Spleen (tissue), 11 donors: ENCODE data around the gene PHF21A. TPM values are rescaled to one million over a fixed set of nuclear protein-coding genes. Genes with fewer than 3 reads are reported as not detected.

Experiments
- DNase-seq: peaks from one replicate; pipeline ENCODE4 v3.0.0-alpha.2; 2020
- H3K27ac ChIP-seq, 8 donors: fragments of 200-600 bp; sonication (generic) in 7 of 8; 1 replicate in 4 of 8; 2 replicates in 4 of 8; pipeline versions ENCODE4 v1.5.0 to v1.8.0; 2016 to 2021; ENCODE audit warnings: inconsistent platforms in 4 of 8, mild to moderate bottlenecking in 4 of 8, moderate library complexity in 1 of 8
- H3K27me3 ChIP-seq, 7 donors: fragments of 200-600 bp; sonication (generic) in 6 of 7; replicated peaks in 1 of 7; 1 replicate in 4 of 7; 2 replicates in 3 of 7; pipeline versions ENCODE4 v1.5.0 to v1.8.0; 2016 to 2021; ENCODE audit warnings: inconsistent platforms in 3 of 7, mild to moderate bottlenecking in 1 of 7
- H3K36me3 ChIP-seq, 6 donors: fragments of 200-600 bp; sonication (generic) in 5 of 6; 1 replicate in 4 of 6; 2 replicates in 2 of 6; pipeline versions ENCODE4 v1.5.0 to v1.8.0; 2016 to 2021; ENCODE audit warnings: inconsistent platforms in 2 of 6
- H3K4me1 ChIP-seq, 6 donors: fragments of 200-600 bp; sonication (generic) in 5 of 6; 1 replicate in 3 of 6; 2 replicates in 3 of 6; pipeline versions ENCODE4 v1.5.0 to v1.8.0; 2016 to 2021; ENCODE audit warnings: inconsistent platforms in 3 of 6
- H3K4me3 ChIP-seq, 8 donors: fragments of 200-600 bp; sonication (generic) in 7 of 8; 1 replicate in 4 of 8; 2 replicates in 4 of 8; pipeline versions ENCODE4 v1.5.0 to v1.8.0; 2016 to 2021; ENCODE audit warnings: inconsistent platforms in 4 of 8, mild to moderate bottlenecking in 4 of 8, moderate library complexity in 2 of 8
- H3K9me3 ChIP-seq, 8 donors: fragments of 200-600 bp; sonication (generic) in 7 of 8; 1 replicate in 4 of 8; 2 replicates in 4 of 8; pipeline versions ENCODE4 v1.5.0 to v1.8.0; 2016 to 2021; ENCODE audit warnings: inconsistent platforms in 4 of 8
- POLR2A ChIP-seq, 3 donors: fragments of 450-650 bp; IDR thresholded peaks; one replicate each; pipeline ENCODE4 v1.5.1; 2017; ENCODE audit warnings: antibody characterized with exemption in 3 of 3, mild to moderate bottlenecking in 1 of 3
- POLR2AphosphoS5 ChIP-seq, 3 donors: sonication (generic); formaldehyde crosslinking; IDR thresholded peaks; one replicate each; pipeline ENCODE4 v1.5.1; 2017; ENCODE audit warnings: antibody characterized with exemption in 3 of 3
- WGBS, 5 donors: extraction: QIAGEN DNeasy Blood & Tissue Kit in 3 of 5; methylation state at CpG; one replicate each; pipeline versions ENCODE4 v1.1.5 to v1.1.7; 2013 to 2018; 5-methylcytosine and 5-hydroxymethylcytosine counted together
- intact Hi-C: fragments of 100-400 bp; cut with DNase I; formaldehyde crosslinking; loops from one replicate; pipeline ENCODE4 v1.15.0; 2023; ENCODE audit warnings: low total_unique reads
- polyA plus RNA-seq, 3 donors: library from polyadenylated mRNA; stranded (reverse); fragments of 200-250 nt; gene quantifications; one replicate each; pipeline ENCODE4 v1.2.1, GENCODE V29; 2013
- total RNA-seq, 7 donors: library from RNA; depleted of rRNA in 3 of 7; stranded (reverse); fragments of >200 nt in 3 of 7; fragmentation: NEBNext Ultra II Directional in 4 of 7; extraction: Animal tissue kit (Norgen Biotek cat#: 25700) in 4 of 7; gene quantifications; one replicate each; pipeline versions ENCODE4 v1.1.0 to v1.2.1, GENCODE V29; 2016 to 2021
- TF ChIP-seq, protein P1 (sequence below), 11 experiments: fragments of 200-600 bp in 7 of 11; fragments of 450-650 bp in 4 of 11; sonication (generic) in 4 of 11; IDR thresholded peaks in 8 of 11; conservative IDR thresholded peaks in 3 of 11; 1 replicate in 7 of 11; 2 replicates in 4 of 11; pipeline versions ENCODE4 v1.4.0 to v1.8.0; 2016 to 2021; ENCODE audit warnings: antibody characterized with exemption in 11 of 11, inconsistent platforms in 4 of 11, mild to moderate bottlenecking in 1 of 11
- donor health status: healthy with polysubstance abuse.
- donor health status: DM: no; HTN: no; CAD: no; lungs with moderate emphysema.
- donor health status: DM: no; HTN: no; CAD: no.
- donor health status: Bipolar disorder and iron deficiency.
- donor health status: healthy.
- donor health status: DM: no; HTN: no; CAD: no.
- donor health status: DM: yes; HTN: yes; CAD: no.

Gene PHF21A
- total and polyA plus RNA-seq, 10 donors, result 9.2 to 110 (median 79.7) TPM

DNA sequence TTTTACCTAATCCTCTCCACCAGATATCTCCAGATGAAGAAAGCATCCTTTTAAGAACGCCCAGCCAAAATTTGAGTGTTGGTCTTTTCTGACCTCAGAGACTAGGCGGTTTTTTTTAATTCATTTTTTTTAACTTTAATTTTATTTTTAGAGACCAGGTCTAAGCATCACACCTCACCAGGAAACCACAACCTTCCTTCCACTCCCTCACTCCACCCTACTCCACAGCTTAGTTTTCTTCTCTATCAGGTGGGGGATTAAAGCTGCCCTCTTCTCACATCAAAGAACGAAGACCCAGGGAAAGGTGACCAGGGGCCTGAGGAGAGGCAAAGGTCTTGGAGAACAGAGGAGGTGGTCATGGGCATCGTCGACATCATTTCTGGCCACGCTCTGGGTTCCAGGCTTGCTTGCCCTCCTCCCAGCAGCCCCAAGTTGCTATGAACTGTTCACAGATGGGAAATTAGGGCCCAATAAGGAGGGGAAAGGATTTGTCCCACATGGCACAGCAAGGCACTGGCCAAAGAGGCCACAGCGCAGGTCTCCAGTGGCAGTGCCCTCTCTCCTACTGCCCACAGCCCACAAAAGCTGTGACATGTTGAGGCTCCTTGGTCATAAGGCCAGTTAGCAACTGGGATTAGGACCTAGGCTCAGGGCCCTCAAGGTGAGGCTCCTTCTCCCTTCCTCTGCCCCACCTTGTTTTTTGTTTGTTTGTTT, 202.1 kb downstream of the PHF21A start:
- H3K4me3 ChIP-seq, result peak overlapping the region; percentile 59 to 98 (median 80)
- H3K27ac ChIP-seq, result peak overlapping the region in 7 of 8 donors; percentile 7 to 96 (median 93)
- 45 to 57% (median 49%) methylated on average over 7 of the region's 7 CpGs for WGBS, 5 donors
- peaks cover 20 to 90% (median 51%) of the 10 kb centered on the region in 6 donors for H3K4me1 ChIP-seq
- TF ChIP-seq, protein P1, sequence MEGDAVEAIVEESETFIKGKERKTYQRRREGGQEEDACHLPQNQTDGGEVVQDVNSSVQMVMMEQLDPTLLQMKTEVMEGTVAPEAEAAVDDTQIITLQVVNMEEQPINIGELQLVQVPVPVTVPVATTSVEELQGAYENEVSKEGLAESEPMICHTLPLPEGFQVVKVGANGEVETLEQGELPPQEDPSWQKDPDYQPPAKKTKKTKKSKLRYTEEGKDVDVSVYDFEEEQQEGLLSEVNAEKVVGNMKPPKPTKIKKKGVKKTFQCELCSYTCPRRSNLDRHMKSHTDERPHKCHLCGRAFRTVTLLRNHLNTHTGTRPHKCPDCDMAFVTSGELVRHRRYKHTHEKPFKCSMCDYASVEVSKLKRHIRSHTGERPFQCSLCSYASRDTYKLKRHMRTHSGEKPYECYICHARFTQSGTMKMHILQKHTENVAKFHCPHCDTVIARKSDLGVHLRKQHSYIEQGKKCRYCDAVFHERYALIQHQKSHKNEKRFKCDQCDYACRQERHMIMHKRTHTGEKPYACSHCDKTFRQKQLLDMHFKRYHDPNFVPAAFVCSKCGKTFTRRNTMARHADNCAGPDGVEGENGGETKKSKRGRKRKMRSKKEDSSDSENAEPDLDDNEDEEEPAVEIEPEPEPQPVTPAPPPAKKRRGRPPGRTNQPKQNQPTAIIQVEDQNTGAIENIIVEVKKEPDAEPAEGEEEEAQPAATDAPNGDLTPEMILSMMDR (IDR thresholded peaks at IDR 0.05 in 8 of 11, conservative IDR thresholded peaks at IDR 0.05 in 3 of 11), result no peak
- TF ChIP-seq POLR2A (IDR thresholded peaks at IDR 0.05) (no peak), POLR2AphosphoS5 (IDR thresholded peaks at IDR 0.05) (no peak)
- DNase-seq, result peak; percentile 77
- peaks cover 0 to 22% (median 16%) of the 10 kb centered on the region in 6 donors for H3K36me3 ChIP-seq
- H3K9me3 ChIP-seq, result no peaks in the 10 kb centered on the region
- intact Hi-C loops, result loop anchor here (5.0 kb wide), 1 partner anchor 77 kb away; no protein-coding TSS in a partner anchor
- peaks cover 0 to 33% (median 20%) of the 10 kb centered on the region in 7 donors for H3K27me3 ChIP-seq

DNA sequence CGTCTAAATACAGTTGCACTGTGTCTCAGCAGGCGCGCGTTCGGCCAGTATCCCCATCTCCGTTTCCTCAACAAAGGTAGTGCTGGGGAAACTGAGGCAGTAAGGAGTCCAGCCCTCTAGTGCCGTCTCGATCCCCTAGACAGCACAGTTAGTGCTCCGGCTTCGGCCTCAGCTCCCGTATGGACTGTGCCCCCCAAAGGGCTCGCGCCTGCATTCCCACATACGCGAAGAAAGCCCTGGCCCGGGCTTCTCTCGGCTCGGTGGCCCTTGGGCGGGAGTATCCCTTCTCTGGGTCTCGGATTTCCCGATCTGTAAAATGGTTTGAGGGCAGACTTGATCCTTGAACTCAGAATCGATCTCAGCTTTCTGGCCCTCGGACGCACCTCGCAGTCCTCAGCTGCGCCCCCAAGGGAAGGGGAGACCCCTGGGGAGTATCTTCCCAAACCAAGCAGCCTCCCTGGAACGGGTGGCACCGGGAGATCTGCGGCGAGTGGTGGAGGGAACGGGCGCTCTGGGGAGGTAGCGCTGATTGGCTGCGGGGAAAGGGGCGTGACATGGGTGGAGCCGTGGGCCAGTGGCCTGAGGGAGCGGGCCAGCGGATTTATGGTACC, 202.8 kb downstream of the PHF21A start:
- WGBS, 5 donors, result 0 to 1% (median 0%) methylated on average over 33 to 38 of the region's 38 CpGs
- TF ChIP-seq POLR2AphosphoS5 (IDR thresholded peaks at IDR 0.05) (peak; percentile 82 to 88 (median 87)), POLR2A (IDR thresholded peaks at IDR 0.05) (no peak)
- TF ChIP-seq, protein P1 (IDR thresholded peaks at IDR 0.05 in 8 of 11, conservative IDR thresholded peaks at IDR 0.05 in 3 of 11), result no peak
- Histone ChIP-seq H3K36me3 (peaks cover 0 to 29% (median 23%) of the 10 kb centered on the region in 6 donors), H3K9me3 (no peaks in the 10 kb centered on the region), H3K27ac (peak overlapping the region; percentile 80 to 96 (median 93)), H3K27me3 (peaks cover 0 to 28% (median 19%) of the 10 kb centered on the region in 7 donors), H3K4me1 (peaks cover 20 to 91% (median 51%) of the 10 kb centered on the region in 6 donors), H3K4me3 (peak overlapping the region; percentile 59 to 98 (median 80))
- peak; percentile 95 for DNase-seq
- intact Hi-C loops, result loop anchor here (5.0 kb wide), 1 partner anchor 76 kb away; no protein-coding TSS in a partner anchor

DNA sequence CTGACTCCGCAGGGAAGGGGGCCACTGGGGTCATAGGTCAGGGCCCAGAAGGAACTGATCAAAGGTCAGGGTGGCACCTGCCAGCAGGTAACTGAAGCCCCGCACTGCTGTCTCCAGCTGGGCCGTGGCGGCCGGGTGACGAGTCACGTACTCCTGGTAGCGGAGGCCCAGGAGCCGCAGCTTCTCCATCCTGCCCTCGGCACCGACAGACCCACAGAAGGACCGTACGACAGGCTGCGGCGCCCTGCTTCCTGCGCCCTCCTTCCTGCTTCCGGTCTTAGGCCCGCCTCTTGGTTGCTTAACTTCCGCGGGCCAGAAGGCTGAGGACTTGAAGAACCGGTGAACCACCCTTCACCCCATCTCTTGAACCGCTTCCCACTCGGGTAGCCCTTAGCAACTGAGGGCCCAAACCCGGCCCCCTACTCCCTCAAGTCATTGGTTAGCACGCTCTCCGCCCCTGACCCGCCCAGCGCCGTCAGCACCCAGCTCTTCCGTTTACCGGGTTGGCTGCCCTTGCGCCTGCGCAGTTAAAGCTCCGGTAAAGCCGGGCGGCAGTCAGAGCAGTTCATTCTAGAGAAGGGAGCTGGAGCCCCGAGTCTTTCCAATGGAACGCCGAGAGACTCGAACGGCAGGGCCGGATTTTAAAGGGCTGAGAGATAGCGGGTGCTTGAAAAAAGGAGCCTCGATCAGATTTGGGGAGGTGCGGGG, 203.5 kb downstream of the PHF21A start, which contains the start of gene PEX16:
Gene PEX16, minus strand, starts transcription at position 255 of the 708 bp plus-strand sequence. Its CDS starts 66 bp downstream, at position 189.
- intact Hi-C loops, result loop anchor here (5.0 kb wide), 1 partner anchor 75 kb away; no protein-coding TSS in a partner anchor
- Histone ChIP-seq H3K4me1 (peaks cover 20 to 84% (median 44%) of the 10 kb centered on the region in 6 donors), H3K36me3 (peaks cover 0 to 36% (median 30%) of the 10 kb centered on the region in 6 donors), H3K4me3 (peak within 1 kb of the TSS; percentile 59 to 98 (median 80)), H3K27me3 (peaks cover 0 to 22% (median 13%) of the 10 kb centered on the region in 7 donors), H3K27ac (peak within 1 kb of the TSS; percentile 80 to 96 (median 93)), H3K9me3 (no peaks in the 10 kb centered on the region)
- 0 to 1% (median 0%) methylated on average over 21 to 45 of the region's 45 CpGs for WGBS, 5 donors
- TF ChIP-seq POLR2AphosphoS5 (IDR thresholded peaks at IDR 0.05) (peak; percentile 96 to 98 (median 97)), POLR2A (IDR thresholded peaks at IDR 0.05) (peak in 2 of 3 donors; percentile 11 to 38)
- TF ChIP-seq, protein P1 (IDR thresholded peaks at IDR 0.05 in 8 of 11, conservative IDR thresholded peaks at IDR 0.05 in 3 of 11), result peak in 2 of 11 experiments; percentile 4 to 20
- peak; percentile 98 for DNase-seq
